HG03520 (cell line): Measurements from ENCODE around the gene OR10A4.
"Not testable (repeated sequence)": the region's sequence is repeated elsewhere in the genome, so short reads cannot be mapped to it uniquely, and the experiment has no call there.

Experiments
- ATAC-seq: cut with Tn5 transposase; IDR thresholded peaks from one replicate; pipeline ENCODE4 v1.9.1; 2021; ENCODE audit warnings: mild to moderate bottlenecking, moderate library complexity; ENCODE audit not compliant: unreplicated experiment

OR10A4 gene

GRCh38 chr11:6894097-6894496 is 17.7 kb downstream of the OR10A4 start:
- ATAC-seq, result no peak

GRCh38 chr11:6895010-6895409 is 18.6 kb downstream of the OR10A4 start:
- ATAC-seq, result peak; percentile 91

- ATAC-seq, result no peak
Observed at GRCh38 chr11:6898911-6899310, 22.5 kb downstream of the OR10A4 start.

- ATAC-seq, result no peak
Observed at GRCh38 chr11:6900327-6900999, 24.0 kb downstream of the OR10A4 start.

- not testable (repeated sequence) for ATAC-seq
Observed at GRCh38 chr11:6904804-6905203, 28.4 kb downstream of the OR10A4 start.

GRCh38 chr11:6911378-6911777 is 35.0 kb downstream of the OR10A4 start:
- no peak for ATAC-seq

GRCh38 chr11:6911948-6912347 is 35.5 kb downstream of the OR10A4 start:
- no peak for ATAC-seq

- ATAC-seq, result no peak
Observed at GRCh38 chr11:6919698-6920097, 43.3 kb downstream of the OR10A4 start.

- ATAC-seq, result no peak
Observed at GRCh38 chr11:6920702-6921101, 44.3 kb downstream of the OR10A4 start, which contains the start of gene OR2D3. Gene OR2D3, plus strand, starts transcription at chr11:6921002. Its CDS starts 0 bp downstream, at chr11:6921002.

GRCh38 chr11:6925007-6925577 is 48.7 kb downstream of the OR10A4 start:
- ATAC-seq, result no peak

- ATAC-seq, result peak; percentile 1
Observed at GRCh38 chr11:6925636-6926207, 49.3 kb downstream of the OR10A4 start.

- ATAC-seq, result peak; percentile 67
Observed at GRCh38 chr11:6926208-6927029, 50.0 kb downstream of the OR10A4 start, which contains the start of gene ZNF215. Gene ZNF215, plus strand, starts transcription at chr11:6926426. Its CDS starts 5,847 bp downstream, at chr11:6932273.

GRCh38 chr11:6927030-6927617 is 50.7 kb downstream of the OR10A4 start:
- peak; percentile 71 for ATAC-seq
